Hematopoietic multipotent progenitor cell treated with erythropoietin and hydrocortisone succinate and interleukin-3 and kit ligand, for 8 days (in vitro differentiated cells): ENCODE measurements around the gene P2RY6.

Experiments
- DNase-seq: peaks from one replicate; pipeline ENCODE4 v3.0.0-alpha.2; 2015

The P2RY6 gene

GRCh38 chr11:73237471-73238290, 34.5 kb upstream of the P2RY6 start:
- no peak for DNase-seq

GRCh38 chr11:73239111-73239521, 33.0 kb upstream of the P2RY6 start:
- no peak for DNase-seq

- no peak for DNase-seq
Observed at GRCh38 chr11:73239571-73240189, 32.5 kb upstream of the P2RY6 start.

GRCh38 chr11:73240190-73240781, 31.9 kb upstream of the P2RY6 start:
- no peak for DNase-seq

GRCh38 chr11:73241300-73241699, 30.8 kb upstream of the P2RY6 start:
- DNase-seq = no peak

- peak; percentile 81 for DNase-seq
Observed at GRCh38 chr11:73242251-73243092, 29.7 kb upstream of the P2RY6 start.

GRCh38 chr11:73243093-73243485, 29.0 kb upstream of the P2RY6 start:
- no peak for DNase-seq

- no peak for DNase-seq
Observed at GRCh38 chr11:73244589-73245240, 27.4 kb upstream of the P2RY6 start.

GRCh38 chr11:73245461-73245860, 26.7 kb upstream of the P2RY6 start:
- DNase-seq = no peak

GRCh38 chr11:73246303-73246702, 25.8 kb upstream of the P2RY6 start:
- DNase-seq = no peak

GRCh38 chr11:73248526-73249185, 23.5 kb upstream of the P2RY6 start:
- DNase-seq = no peak

- DNase-seq = no peak
Observed at GRCh38 chr11:73249304-73249703, 22.8 kb upstream of the P2RY6 start.

- no peak for DNase-seq
Observed at GRCh38 chr11:73249853-73250783, 22.0 kb upstream of the P2RY6 start.

- DNase-seq = peak; percentile 41
Observed at GRCh38 chr11:73252577-73253191, 19.5 kb upstream of the P2RY6 start.

GRCh38 chr11:73257342-73258103, 14.6 kb upstream of the P2RY6 start:
- no peak for DNase-seq

GRCh38 chr11:73258104-73259035, 13.8 kb upstream of the P2RY6 start:
- DNase-seq = no peak

- DNase-seq = no peak
Observed at GRCh38 chr11:73259406-73260126, 12.6 kb upstream of the P2RY6 start.

GRCh38 chr11:73260127-73260457, 12.0 kb upstream of the P2RY6 start:
- no peak for DNase-seq
